ENCODE measurements around the gene IL1R2.

GRCh38 chr2:101951296-101951695 is 40.5 kb upstream of the IL1R2 start:
- TF ChIP-seq, protein P1, sequence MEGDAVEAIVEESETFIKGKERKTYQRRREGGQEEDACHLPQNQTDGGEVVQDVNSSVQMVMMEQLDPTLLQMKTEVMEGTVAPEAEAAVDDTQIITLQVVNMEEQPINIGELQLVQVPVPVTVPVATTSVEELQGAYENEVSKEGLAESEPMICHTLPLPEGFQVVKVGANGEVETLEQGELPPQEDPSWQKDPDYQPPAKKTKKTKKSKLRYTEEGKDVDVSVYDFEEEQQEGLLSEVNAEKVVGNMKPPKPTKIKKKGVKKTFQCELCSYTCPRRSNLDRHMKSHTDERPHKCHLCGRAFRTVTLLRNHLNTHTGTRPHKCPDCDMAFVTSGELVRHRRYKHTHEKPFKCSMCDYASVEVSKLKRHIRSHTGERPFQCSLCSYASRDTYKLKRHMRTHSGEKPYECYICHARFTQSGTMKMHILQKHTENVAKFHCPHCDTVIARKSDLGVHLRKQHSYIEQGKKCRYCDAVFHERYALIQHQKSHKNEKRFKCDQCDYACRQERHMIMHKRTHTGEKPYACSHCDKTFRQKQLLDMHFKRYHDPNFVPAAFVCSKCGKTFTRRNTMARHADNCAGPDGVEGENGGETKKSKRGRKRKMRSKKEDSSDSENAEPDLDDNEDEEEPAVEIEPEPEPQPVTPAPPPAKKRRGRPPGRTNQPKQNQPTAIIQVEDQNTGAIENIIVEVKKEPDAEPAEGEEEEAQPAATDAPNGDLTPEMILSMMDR (conservative IDR thresholded peaks at IDR 0.05; ENCODE audit: low read length): no peak
- no peak for TF ChIP-seq EZH2phosphoT487 (IDR thresholded peaks at IDR 0.05; ENCODE audit: borderline replicate concordance, low read depth, low read length)

Data from OCI-LY7 (cell line).